CD14-positive monocyte (primary cell): ENCODE data around the gene RTN4R. TPM values are rescaled to one million over a fixed set of nuclear protein-coding genes. Genes with fewer than 3 reads are reported as not detected.

Experiments used
- DNase-seq, 3 donors: peaks; one replicate each; pipeline ENCODE4 v3.0.0-alpha.2; 2011 to 2022
- H2AFZ ChIP-seq: 2 replicates; pipeline ENCODE4 v1.6.0; 2012; ENCODE audit warnings: mild to moderate bottlenecking, low read depth, low read length, inconsistent platforms; ENCODE audit not compliant: insufficient read depth, poor library complexity, severe bottlenecking
- H3K27ac ChIP-seq, 2 donors: 1 replicate in 1 of 2; 2 replicates in 1 of 2; pipeline ENCODE4 v1.5.1; 2012 to 2013; ENCODE audit warnings: low read length in 2 of 2, control low read depth in 1 of 2, inconsistent platforms in 1 of 2, low read depth in 1 of 2, mild to moderate bottlenecking in 1 of 2
- H3K27me3 ChIP-seq, 2 donors: one replicate each; pipeline versions ENCODE4 v1.6.0 to v1.6.1; 2011 to 2013; ENCODE audit warnings: low read length in 2 of 2; ENCODE audit not compliant: control insufficient read depth in 2 of 2, insufficient read depth in 2 of 2
- H3K36me3 ChIP-seq, 2 donors: replicated peaks in 1 of 2; 1 replicate in 1 of 2; 2 replicates in 1 of 2; pipeline versions ENCODE4 v1.5.1 to v1.6.1; 2012 to 2013; ENCODE audit warnings: low read length in 2 of 2, control low read depth in 1 of 2, inconsistent platforms in 1 of 2, mild to moderate bottlenecking in 1 of 2; ENCODE audit not compliant: insufficient read depth in 2 of 2, control insufficient read depth in 1 of 2
- H3K4me1 ChIP-seq, 2 donors: 1 replicate in 1 of 2; 2 replicates in 1 of 2; pipeline versions ENCODE4 v1.5.1 to v1.6.1; 2012 to 2013; ENCODE audit warnings: low read length in 2 of 2, control low read depth in 1 of 2, inconsistent platforms in 1 of 2, mild to moderate bottlenecking in 1 of 2, moderate library complexity in 1 of 2; ENCODE audit not compliant: insufficient read depth in 2 of 2, control insufficient read depth in 1 of 2
- H3K4me2 ChIP-seq: replicated peaks from 2 replicates; pipeline ENCODE3; 2012; ENCODE audit warnings: low read length, moderate library complexity, mild to moderate bottlenecking; ENCODE audit not compliant: poor library complexity, severe bottlenecking; ENCODE audit errors: extremely low read depth
- H3K4me3 ChIP-seq, 3 experiments: fragments of 200-600 bp in 1 of 3; sonication (generic) in 1 of 3; replicated peaks in 1 of 3; 1 replicate in 2 of 3; 2 replicates in 1 of 3; pipeline ENCODE4 v1.5.1; 2011 to 2013; ENCODE audit warnings: low read length in 3 of 3, mild to moderate bottlenecking in 3 of 3, control low read depth in 2 of 3, low read depth in 2 of 3, inconsistent platforms in 1 of 3, moderate library complexity in 1 of 3
- H3K79me2 ChIP-seq: 2 replicates; pipeline ENCODE4 v1.6.0; 2012; ENCODE audit warnings: mild to moderate bottlenecking, control low read depth, inconsistent platforms, low read length, moderate library complexity; ENCODE audit not compliant: insufficient read depth
- H3K9ac ChIP-seq: 2 replicates; pipeline ENCODE4 v1.6.0; 2017; ENCODE audit warnings: low read length, mild to moderate bottlenecking; ENCODE audit not compliant: insufficient read depth, poor library complexity, severe bottlenecking
- H3K9me3 ChIP-seq, 2 donors: replicated peaks in 1 of 2; 1 replicate in 1 of 2; 2 replicates in 1 of 2; pipeline versions ENCODE4 v1.5.1 to v1.6.1; 2012 to 2013; ENCODE audit warnings: low read length in 2 of 2, control low read depth in 1 of 2; ENCODE audit not compliant: control insufficient read depth in 1 of 2, insufficient read depth in 1 of 2
- H4K20me1 ChIP-seq: 2 replicates; pipeline ENCODE4 v1.6.0; 2012; ENCODE audit warnings: mild to moderate bottlenecking, low read length, control low read depth, moderate library complexity; ENCODE audit not compliant: insufficient read depth
- H3K27ac Mint-ChIP-seq, 7 donors: one replicate each; pipeline ENCODE4 v1.8.0; 2020; ENCODE audit warnings: mild to moderate bottlenecking in 7 of 7, mixed read lengths in 7 of 7, moderate library complexity in 6 of 7, inconsistent platforms in 2 of 7
- H3K27me3 Mint-ChIP-seq, 3 donors: one replicate each; pipeline ENCODE4 v1.8.0; 2021 to 2022; ENCODE audit warnings: low read depth in 3 of 3, mild to moderate bottlenecking in 3 of 3, mixed read lengths in 3 of 3, moderate library complexity in 3 of 3, inconsistent platforms in 1 of 3
- H3K36me3 Mint-ChIP-seq, 2 donors: one replicate each; pipeline ENCODE4 v1.8.0; 2020; ENCODE audit warnings: mixed read lengths in 2 of 2, inconsistent platforms in 1 of 2, mild to moderate bottlenecking in 1 of 2
- H3K4me1 Mint-ChIP-seq: one replicate; pipeline ENCODE4 v1.8.0; 2020; ENCODE audit warnings: mild to moderate bottlenecking, mixed read lengths
- H3K4me3 Mint-ChIP-seq, 2 donors: one replicate each; pipeline ENCODE4 v1.8.0; 2020; ENCODE audit warnings: mild to moderate bottlenecking in 2 of 2, mixed read lengths in 2 of 2, moderate library complexity in 1 of 2
- H3K9me3 Mint-ChIP-seq, 7 donors: one replicate each; pipeline ENCODE4 v1.8.0; 2020 to 2022; ENCODE audit warnings: mixed read lengths in 7 of 7, mild to moderate bottlenecking in 6 of 7, moderate library complexity in 6 of 7, inconsistent platforms in 2 of 7
- WGBS: methylation state at CpG from one replicate; pipeline ENCODE4 v1.1.5; 2013; ENCODE audit warnings: missing lambda C conversion rate; ENCODE audit not compliant: insufficient coverage; 5-methylcytosine and 5-hydroxymethylcytosine counted together
- intact Hi-C, 2 donors: fragments of 100-400 bp; cut with micrococcal nuclease; formaldehyde crosslinking; loops; one replicate each; pipeline versions ENCODE4 v1.15.0 to v1.15.1; 2023
- polyA plus RNA-seq, 3 donors: library from polyadenylated mRNA; depleted of rRNA in 1 of 3; unstranded in 2 of 3; stranded (reverse) in 1 of 3; fragments of 300-500 nt in 2 of 3; fragments of >200 nt in 1 of 3; fragmentation: Illumina TruSeq in 2 of 3; gene quantifications; 1 replicate in 2 of 3; 2 replicates in 1 of 3; pipeline ENCODE4 v1.2.3, GENCODE V29; 2012 to 2021
- TF ChIP-seq, protein P1 (sequence below): fragments of 200-600 bp; IDR thresholded peaks from one replicate; pipeline ENCODE4 v1.8.0; 2022; ENCODE audit warnings: antibody characterized with exemption, mild to moderate bottlenecking

RTN4R gene
- polyA plus RNA-seq, 3 donors = not detected

DNA sequence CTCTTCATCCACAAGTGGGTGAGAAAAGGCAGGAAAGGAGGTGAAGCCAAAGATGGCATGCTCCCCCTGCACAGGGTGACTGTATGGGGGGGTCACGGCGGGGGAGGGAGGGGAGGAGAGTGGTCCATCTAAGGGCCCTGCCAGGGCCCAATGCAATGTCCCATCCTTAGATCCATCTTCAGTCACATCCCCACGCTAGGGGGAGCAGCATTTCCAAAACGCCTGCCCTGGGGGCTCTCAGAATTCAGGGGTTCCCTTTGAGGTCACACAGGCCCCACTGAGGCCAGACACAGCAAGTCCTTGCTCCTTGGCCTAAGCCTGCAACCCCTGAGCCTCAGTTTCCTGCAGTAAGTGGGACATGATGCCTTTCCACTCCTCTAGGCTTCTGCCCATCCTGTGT is 52.4 kb downstream of the RTN4R start:
- DNase-seq = no peak
- Histone ChIP-seq H3K9ac (no peak overlapping the region), H3K4me2 (no peak overlapping the region), H3K4me3 (no peak overlapping the region), H4K20me1 (no peaks in the 10 kb centered on the region), H3K36me3 (no peaks in the 10 kb centered on the region), H3K27me3 (no peaks in the 10 kb centered on the region), H3K9me3 (peaks cover 5 to 9% of the 10 kb centered on the region in 2 donors), H3K27ac (no peak overlapping the region), H3K4me1 (no peaks in the 10 kb centered on the region), H2AFZ (no peak overlapping the region), H3K79me2 (no peaks in the 10 kb centered on the region)
- no peaks in the 10 kb centered on the region for H3K36me3 Mint-ChIP-seq
- WGBS = 86% methylated on average over 1 of the region's 4 CpGs
- peaks cover 0 to 7% (median 5%) of the 10 kb centered on the region in 7 donors for H3K9me3 Mint-ChIP-seq
- peaks cover 0 to 6% (median 0%) of the 10 kb centered on the region in 3 donors for H3K27me3 Mint-ChIP-seq
- peak overlapping the region in 2 of 7 donors; percentile 62 to 73 for H3K27ac Mint-ChIP-seq
- intact Hi-C loops = no loop called here
- no peaks in the 10 kb centered on the region for H3K4me1 Mint-ChIP-seq
- no peak overlapping the region for H3K4me3 Mint-ChIP-seq
- TF ChIP-seq, protein P1, sequence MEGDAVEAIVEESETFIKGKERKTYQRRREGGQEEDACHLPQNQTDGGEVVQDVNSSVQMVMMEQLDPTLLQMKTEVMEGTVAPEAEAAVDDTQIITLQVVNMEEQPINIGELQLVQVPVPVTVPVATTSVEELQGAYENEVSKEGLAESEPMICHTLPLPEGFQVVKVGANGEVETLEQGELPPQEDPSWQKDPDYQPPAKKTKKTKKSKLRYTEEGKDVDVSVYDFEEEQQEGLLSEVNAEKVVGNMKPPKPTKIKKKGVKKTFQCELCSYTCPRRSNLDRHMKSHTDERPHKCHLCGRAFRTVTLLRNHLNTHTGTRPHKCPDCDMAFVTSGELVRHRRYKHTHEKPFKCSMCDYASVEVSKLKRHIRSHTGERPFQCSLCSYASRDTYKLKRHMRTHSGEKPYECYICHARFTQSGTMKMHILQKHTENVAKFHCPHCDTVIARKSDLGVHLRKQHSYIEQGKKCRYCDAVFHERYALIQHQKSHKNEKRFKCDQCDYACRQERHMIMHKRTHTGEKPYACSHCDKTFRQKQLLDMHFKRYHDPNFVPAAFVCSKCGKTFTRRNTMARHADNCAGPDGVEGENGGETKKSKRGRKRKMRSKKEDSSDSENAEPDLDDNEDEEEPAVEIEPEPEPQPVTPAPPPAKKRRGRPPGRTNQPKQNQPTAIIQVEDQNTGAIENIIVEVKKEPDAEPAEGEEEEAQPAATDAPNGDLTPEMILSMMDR = no peak

DNA sequence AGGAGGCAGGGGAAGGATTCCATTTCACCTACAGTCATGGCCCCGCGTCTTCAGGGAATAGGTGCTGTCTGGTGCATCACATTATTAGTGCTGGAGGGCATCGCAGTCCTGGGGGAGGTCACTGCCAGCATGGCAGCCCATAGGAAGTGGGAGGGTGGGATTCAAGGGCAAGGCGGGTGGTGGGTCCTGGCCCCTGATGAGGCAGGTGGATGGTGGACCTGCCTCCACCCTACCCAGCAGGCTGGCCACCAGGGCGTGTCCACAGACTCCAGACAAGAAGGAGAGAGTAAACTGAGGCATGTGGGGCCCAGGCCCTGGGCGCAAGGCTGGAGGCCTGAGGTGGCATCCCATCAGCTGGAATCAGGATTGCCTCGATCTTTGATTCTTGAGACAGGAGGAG is 53.3 kb downstream of the RTN4R start:
- Mint-ChIP-seq H3K4me3 (no peak overlapping the region), H3K9me3 (peaks cover 0 to 7% (median 3%) of the 10 kb centered on the region in 7 donors), H3K36me3 (no peaks in the 10 kb centered on the region), H3K27me3 (peaks cover 0 to 6% (median 0%) of the 10 kb centered on the region in 3 donors), H3K4me1 (no peaks in the 10 kb centered on the region), H3K27ac (peak overlapping the region in 1 of 7 donors; percentile 13)
- H4K20me1 ChIP-seq = no peaks in the 10 kb centered on the region
- TF ChIP-seq, protein P1 = no peak
- peaks cover 5 to 7% of the 10 kb centered on the region in 2 donors for H3K9me3 ChIP-seq
- H3K4me3 ChIP-seq = no peak overlapping the region
- no peaks in the 10 kb centered on the region for H3K36me3 ChIP-seq
- intact Hi-C loops = no loop called here
- no peaks in the 10 kb centered on the region for H3K4me1 ChIP-seq
- H3K27ac ChIP-seq = no peak overlapping the region
- DNase-seq = no peak
- no peak overlapping the region for H3K4me2 ChIP-seq
- no peaks in the 10 kb centered on the region for H3K79me2 ChIP-seq
- H3K9ac ChIP-seq = no peak overlapping the region
- no peaks in the 10 kb centered on the region for H3K27me3 ChIP-seq
- WGBS = 97% methylated on average over 5 of the region's 7 CpGs
- no peak overlapping the region for H2AFZ ChIP-seq
